GM23338 (cell line): ENCODE results near the gene RPP21. TPM values are rescaled to one million over a fixed set of nuclear protein-coding genes. Genes with fewer than 3 reads are reported as not detected.
A peak's percentile ranks its signal among the peaks of the same experiment; 100 is the strongest.

Source experiments
- ATAC-seq: fragments of 200-7000 bp; cut with Tn5 transposase; 3 replicates; pipeline ENCODE4 v1.9.1; 2020
- DNase-seq: peaks from one replicate; pipeline ENCODE4 v3.0.0-alpha.2; 2015; ENCODE audit warnings: low spot score
- H2AFZ ChIP-seq: fragments of 200-600 bp; sonication (generic); 2 replicates; pipeline ENCODE4 v1.8.0; 2016; ENCODE audit warnings: antibody characterized with exemption, mild to moderate bottlenecking, moderate library complexity
- H3F3A ChIP-seq: fragments of 200-600 bp; sonication (generic); replicated peaks from 2 replicates; pipeline ENCODE4 v1.8.0; 2017; ENCODE audit warnings: antibody characterized with exemption, mixed run types, low read depth
- H3K27ac ChIP-seq: fragments of 200-600 bp; sonication (generic); 2 replicates; pipeline ENCODE4 v1.6.1; 2016; ENCODE audit warnings: low read depth
- H3K27me3 ChIP-seq: fragments of 200-600 bp; sonication (generic); 2 replicates; pipeline ENCODE4 v1.8.0; 2016; ENCODE audit warnings: mild to moderate bottlenecking, mixed run types, moderate library complexity; ENCODE audit not compliant: insufficient read depth
- H3K36me3 ChIP-seq: fragments of 200-600 bp; sonication (generic); 2 replicates; pipeline ENCODE4 v1.8.0; 2016; ENCODE audit warnings: mild to moderate bottlenecking; ENCODE audit not compliant: insufficient read depth
- H3K4me1 ChIP-seq: fragments of 200-600 bp; sonication (generic); 2 replicates; pipeline ENCODE4 v1.8.0; 2016; ENCODE audit warnings: mild to moderate bottlenecking, moderate library complexity; ENCODE audit not compliant: insufficient read depth
- H3K4me2 ChIP-seq: fragments of 200-600 bp; sonication (generic); 2 replicates; pipeline ENCODE4 v1.7.1; 2017; ENCODE audit warnings: mixed run types
- H3K4me3 ChIP-seq: fragments of 200-600 bp; sonication (generic); 2 replicates; pipeline ENCODE4 v1.6.1; 2016; ENCODE audit warnings: mixed run types
- H3K79me2 ChIP-seq: fragments of 200-600 bp; sonication (generic); replicated peaks from 2 replicates; pipeline ENCODE4 v1.8.0; 2017; ENCODE audit warnings: mild to moderate bottlenecking; ENCODE audit not compliant: insufficient read depth
- H3K9me2 ChIP-seq: fragments of 200-600 bp; sonication (generic); 2 replicates; pipeline ENCODE4 v1.8.0; 2017; ENCODE audit not compliant: insufficient read depth
- H4K20me1 ChIP-seq: fragments of 200-600 bp; sonication (generic); replicated peaks from 2 replicates; pipeline ENCODE4 v1.8.0; 2017; ENCODE audit warnings: mild to moderate bottlenecking; ENCODE audit not compliant: insufficient read depth
- H3K27ac Mint-ChIP-seq: 2 replicates; pipeline ENCODE4 v1.8.0; 2020; ENCODE audit warnings: inconsistent platforms, mild to moderate bottlenecking, moderate library complexity, mixed read lengths
- H3K27me3 Mint-ChIP-seq: 3 replicates; pipeline ENCODE4 v1.8.0; 2022; ENCODE audit warnings: low read depth, mild to moderate bottlenecking, moderate library complexity, mixed read lengths, inconsistent platforms; ENCODE audit not compliant: insufficient read depth, poor library complexity
- H3K36me3 Mint-ChIP-seq: 3 replicates; pipeline ENCODE4 v1.8.0; 2021; ENCODE audit warnings: low read depth, mild to moderate bottlenecking, inconsistent platforms, moderate library complexity, mixed read lengths
- H3K4me1 Mint-ChIP-seq: 3 replicates; pipeline ENCODE4 v1.8.0; 2020; ENCODE audit warnings: mild to moderate bottlenecking, inconsistent platforms, mixed read lengths
- H3K4me3 Mint-ChIP-seq: 3 replicates; pipeline ENCODE4 v1.8.0; 2021; ENCODE audit warnings: moderate library complexity, mild to moderate bottlenecking, inconsistent platforms, mixed read lengths
- H3K9me3 Mint-ChIP-seq: 3 replicates; pipeline ENCODE4 v1.8.0; 2020; ENCODE audit warnings: moderate library complexity, mild to moderate bottlenecking, inconsistent platforms, mixed read lengths
- CREB1 ChIP-seq: fragments of 250-450 bp; sonication (Bioruptor Pico); IDR thresholded peaks from 2 replicates; pipeline ENCODE4 v1.5.0; 2020; ENCODE audit warnings: low read depth, mild to moderate bottlenecking, moderate library complexity
- CTCF ChIP-seq, 2 experiments: fragments of 200-600 bp in 1 of 2; sonication (generic) in 1 of 2; conservative IDR thresholded peaks; 2 replicates each; pipeline versions ENCODE4 v1.5.1 to v1.6.1; 2016 to 2017; ENCODE audit warnings: antibody characterized with exemption in 2 of 2, low read depth in 2 of 2, mild to moderate bottlenecking in 2 of 2, moderate library complexity in 1 of 2
- EZH2 ChIP-seq: fragments of 200-600 bp; sonication (generic); IDR thresholded peaks from one replicate; pipeline ENCODE4 v1.8.0; 2017; ENCODE audit warnings: antibody characterized with exemption, mild to moderate bottlenecking, low read depth; ENCODE audit not compliant: unreplicated experiment
- EZH2phosphoT487 ChIP-seq: fragments of 200-600 bp; sonication (generic); IDR thresholded peaks from one replicate; pipeline ENCODE4 v1.8.1; 2018; ENCODE audit warnings: antibody characterized with exemption; ENCODE audit not compliant: unreplicated experiment
- JUNB ChIP-seq: IDR thresholded peaks from one replicate; pipeline ENCODE4 v1.6.1; 2016; ENCODE audit warnings: antibody characterized with exemption; ENCODE audit not compliant: unreplicated experiment
- NANOG ChIP-seq: IDR thresholded peaks from 2 replicates; pipeline ENCODE4 v1.6.1; 2016; ENCODE audit warnings: antibody characterized with exemption, borderline replicate concordance
- POLR2AphosphoS5 ChIP-seq: IDR thresholded peaks from 2 replicates; pipeline ENCODE4 v1.6.1; 2016; ENCODE audit warnings: antibody characterized with exemption, low read depth
- REST ChIP-seq: IDR thresholded peaks from one replicate; pipeline ENCODE4 v1.6.1; 2018; ENCODE audit warnings: antibody characterized with exemption; ENCODE audit not compliant: unreplicated experiment
- STAT1 ChIP-seq: IDR thresholded peaks from one replicate; pipeline ENCODE4 v1.6.1; 2016; ENCODE audit warnings: antibody characterized with exemption; ENCODE audit not compliant: unreplicated experiment
- ZNF114 ChIP-seq: fragments of 250-450 bp; sonication (Bioruptor Pico); IDR thresholded peaks from 2 replicates; pipeline ENCODE4 v1.5.0; 2020; ENCODE audit warnings: mild to moderate bottlenecking, moderate library complexity
- ZNF331 ChIP-seq: fragments of 250-450 bp; sonication (Bioruptor Pico); IDR thresholded peaks from 2 replicates; pipeline ENCODE4 v1.5.0; 2020; ENCODE audit warnings: low read depth, mild to moderate bottlenecking, moderate library complexity
- ZNF462 ChIP-seq: fragments of 250-450 bp; sonication (Bioruptor Pico); IDR thresholded peaks from 2 replicates; pipeline ENCODE4 v1.5.0; 2020; ENCODE audit warnings: mild to moderate bottlenecking, moderate library complexity
- polyA plus RNA-seq: library from polyadenylated mRNA; unstranded; fragments of >200 nt; fragmentation: Nextera tagmentation; extraction: Ambion mirVana; gene quantifications from 2 replicates; pipeline ENCODE4 v1.2.1, GENCODE V29; 2016
- total RNA-seq: library from RNA; depleted of rRNA; stranded (reverse); fragments of >200 nt; shearing (Covaris generic); gene quantifications from 2 replicates; pipeline ENCODE4 v1.2.3, GENCODE V29; 2014
- TF ChIP-seq, protein P1 (sequence below): IDR thresholded peaks from 2 replicates; pipeline ENCODE4 v1.6.1; 2016; ENCODE audit warnings: antibody characterized with exemption

Gene RPP21
- total and polyA plus RNA-seq, 2 experiments from 2014 or later: 63.7 to 161 TPM

DNA sequence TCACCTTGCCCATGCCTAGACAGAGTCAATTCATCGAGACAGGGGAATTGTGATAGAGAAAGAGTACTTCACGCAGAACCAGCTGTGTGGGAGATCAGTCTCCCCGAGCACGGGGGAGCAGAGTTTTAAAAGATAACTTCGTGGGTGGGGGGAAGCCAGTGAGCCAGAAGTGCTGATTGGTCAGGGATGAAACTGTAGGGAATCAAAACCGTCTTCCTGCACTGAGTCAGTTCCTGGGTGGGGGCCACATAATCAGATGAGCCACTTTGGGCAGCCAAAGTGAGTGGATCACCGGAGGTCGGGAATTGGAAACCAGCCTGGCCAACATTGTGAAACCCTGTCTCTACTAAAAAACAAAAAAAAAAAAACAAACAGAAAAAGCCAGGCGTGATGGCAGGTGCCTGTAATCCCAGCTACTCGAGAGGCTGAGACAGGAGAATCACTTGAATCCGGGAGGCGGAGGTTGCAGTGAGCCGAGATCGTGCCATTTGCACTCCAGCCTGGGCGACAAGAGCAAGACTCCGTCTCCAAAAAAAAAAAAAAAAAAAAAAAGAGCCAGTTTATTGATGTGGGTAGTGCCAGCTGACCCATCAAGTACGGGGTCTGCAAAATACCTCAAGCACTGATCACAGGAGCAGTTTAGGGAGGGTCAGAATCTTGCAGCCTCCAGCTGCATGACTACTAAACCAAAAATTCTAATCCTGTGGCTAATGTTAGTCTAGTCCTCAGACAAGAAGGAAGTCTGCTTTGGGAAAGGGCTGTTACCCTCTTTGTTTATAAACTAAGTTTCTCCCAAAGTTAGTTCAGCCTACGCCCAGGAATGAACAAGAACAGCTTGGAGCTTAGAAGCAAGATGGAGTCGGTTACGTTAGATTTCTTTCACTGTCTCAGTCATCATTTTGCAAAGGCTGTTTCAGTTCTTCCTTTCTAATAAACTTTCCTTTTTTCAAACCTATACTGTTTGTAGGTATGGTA is 22.1 kb upstream of the RPP21 start:
- H3K9me2 ChIP-seq: no peaks in the 10 kb centered on the region
- peaks cover 84% of the 10 kb centered on the region for H3K79me2 ChIP-seq
- no peaks in the 10 kb centered on the region for H3F3A ChIP-seq
- no peak overlapping the region for H2AFZ ChIP-seq
- peak overlapping the region; percentile 96 for H3K27ac ChIP-seq
- Mint-ChIP-seq H3K4me3 (peak overlapping the region; percentile 65), H3K27me3 (peaks cover 18% of the 10 kb centered on the region), H3K4me1 (peaks cover 68% of the 10 kb centered on the region), H3K27ac (peak overlapping the region; percentile 95), H3K36me3 (peaks cover 24% of the 10 kb centered on the region; the same call in 2 of the 3 replicates), H3K9me3 (no peaks in the 10 kb centered on the region)
- TF ChIP-seq STAT1 (no peak), CREB1 (CRISPR knock-in tag) (no peak), NANOG (no peak), ZNF462 (CRISPR knock-in tag) (no peak), POLR2AphosphoS5 (no peak), JUNB (no peak), EZH2phosphoT487 (no peak), ZNF114 (CRISPR knock-in tag) (no peak), REST (no peak), ZNF331 (CRISPR knock-in tag) (no peak), CTCF (conservative IDR thresholded peaks at IDR 0.05; ENCODE audit: low read depth in 2 of 2) (no peak), EZH2 (no peak)
- TF ChIP-seq, protein P1, sequence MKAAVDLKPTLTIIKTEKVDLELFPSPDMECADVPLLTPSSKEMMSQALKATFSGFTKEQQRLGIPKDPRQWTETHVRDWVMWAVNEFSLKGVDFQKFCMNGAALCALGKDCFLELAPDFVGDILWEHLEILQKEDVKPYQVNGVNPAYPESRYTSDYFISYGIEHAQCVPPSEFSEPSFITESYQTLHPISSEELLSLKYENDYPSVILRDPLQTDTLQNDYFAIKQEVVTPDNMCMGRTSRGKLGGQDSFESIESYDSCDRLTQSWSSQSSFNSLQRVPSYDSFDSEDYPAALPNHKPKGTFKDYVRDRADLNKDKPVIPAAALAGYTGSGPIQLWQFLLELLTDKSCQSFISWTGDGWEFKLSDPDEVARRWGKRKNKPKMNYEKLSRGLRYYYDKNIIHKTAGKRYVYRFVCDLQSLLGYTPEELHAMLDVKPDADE: no peak
- H4K20me1 ChIP-seq: peaks cover 15% of the 10 kb centered on the region
- no peaks in the 10 kb centered on the region for H3K36me3 ChIP-seq
- DNase-seq (no peak), ATAC-seq (no peak)
- peak overlapping the region; percentile 77 for H3K4me2 ChIP-seq
- peak overlapping the region; percentile 39 for H3K4me3 ChIP-seq
- H3K27me3 ChIP-seq: no peaks in the 10 kb centered on the region
- peaks cover 62% of the 10 kb centered on the region for H3K4me1 ChIP-seq
